Naive thymus-derived CD4-positive, alpha-beta T cell (primary cell): Measurements from ENCODE around the gene TRIO. TPM values are rescaled to one million over a fixed set of nuclear protein-coding genes. Genes with fewer than 3 reads are reported as not detected.

Source experiments
- ATAC-seq: fragments of 150-1000 bp; cut with Tn5 transposase; 2 replicates; pipeline ENCODE4 v1.10.0; 2021; ENCODE audit warnings: mild to moderate bottlenecking, moderate library complexity
- CTCF ChIA-PET: fragments of 350-600 bp; sonication (Branson Sonifier 250); formaldehyde crosslinking; loops from one replicate; lab custom pipeline; 2021; ENCODE audit warnings: antibody characterized with exemption; lab: Charles Lee
- POLR2A ChIA-PET: fragments of 350-600 bp; sonication (Branson Sonifier 250); formaldehyde crosslinking; loops from one replicate; lab custom pipeline; 2021; ENCODE audit warnings: antibody characterized with exemption, inconsistent platforms; lab: Charles Lee
- DNase-seq, 9 donors: peaks; one replicate each; pipeline versions ENCODE4 v3.0.0 to v3.0.0-alpha.2; 2020 to 2022; ENCODE audit warnings: mixed read lengths in 1 of 9
- H3K27ac ChIP-seq: one replicate; pipeline ENCODE4 v1.7.0; 2013; ENCODE audit warnings: mild to moderate bottlenecking, low read depth, low read length, moderate library complexity
- H3K27me3 ChIP-seq, 2 donors: one replicate each; pipeline ENCODE4 v1.7.0; 2013; ENCODE audit warnings: low read length in 2 of 2, mild to moderate bottlenecking in 2 of 2, moderate library complexity in 2 of 2; ENCODE audit not compliant: control insufficient read depth in 2 of 2, insufficient read depth in 2 of 2
- H3K36me3 ChIP-seq, 3 experiments: 1 replicate in 2 of 3; 2 replicates in 1 of 3; pipeline ENCODE4 v1.7.0; 2013; ENCODE audit warnings: low read length in 3 of 3, mild to moderate bottlenecking in 3 of 3, moderate library complexity in 1 of 3; ENCODE audit not compliant: insufficient read depth in 3 of 3, control insufficient read depth in 2 of 3
- H3K4me1 ChIP-seq, 2 donors: one replicate each; pipeline ENCODE4 v1.7.0; 2013; ENCODE audit warnings: low read length in 2 of 2, mild to moderate bottlenecking in 2 of 2, moderate library complexity in 1 of 2; ENCODE audit not compliant: control insufficient read depth in 2 of 2, insufficient read depth in 2 of 2
- H3K4me3 ChIP-seq: 2 replicates; pipeline ENCODE4 v1.7.0; 2013; ENCODE audit warnings: mild to moderate bottlenecking, low read length
- H3K9me3 ChIP-seq, 3 experiments: 1 replicate in 2 of 3; 2 replicates in 1 of 3; pipeline ENCODE4 v1.7.0; 2013; ENCODE audit warnings: low read length in 3 of 3; ENCODE audit not compliant: control insufficient read depth in 2 of 3
- H3K27ac Mint-ChIP-seq, 9 donors: one replicate each; pipeline ENCODE4 v1.8.0; 2020 to 2022; ENCODE audit warnings: mixed read lengths in 9 of 9, mild to moderate bottlenecking in 8 of 9, moderate library complexity in 5 of 9, inconsistent platforms in 2 of 9
- H3K27me3 Mint-ChIP-seq, 5 donors: one replicate each; pipeline ENCODE4 v1.8.0; 2021 to 2022; ENCODE audit warnings: mixed read lengths in 5 of 5, mild to moderate bottlenecking in 1 of 5
- H3K36me3 Mint-ChIP-seq, 5 donors: one replicate each; pipeline ENCODE4 v1.8.0; 2020 to 2022; ENCODE audit warnings: mixed read lengths in 5 of 5, mild to moderate bottlenecking in 3 of 5, inconsistent platforms in 1 of 5
- H3K4me1 Mint-ChIP-seq, 7 donors: one replicate each; pipeline ENCODE4 v1.8.0; 2020 to 2022; ENCODE audit warnings: mixed read lengths in 7 of 7, mild to moderate bottlenecking in 3 of 7, inconsistent platforms in 1 of 7
- H3K4me3 Mint-ChIP-seq, 10 donors: one replicate each; pipeline ENCODE4 v1.8.0; 2020 to 2022; ENCODE audit warnings: mild to moderate bottlenecking in 10 of 10, mixed read lengths in 10 of 10, moderate library complexity in 6 of 10, inconsistent platforms in 2 of 10
- H3K9me3 Mint-ChIP-seq, 11 donors: one replicate each; pipeline ENCODE4 v1.8.0; 2020 to 2022; ENCODE audit warnings: mixed read lengths in 11 of 11, mild to moderate bottlenecking in 4 of 11, inconsistent platforms in 1 of 11, moderate library complexity in 1 of 11
- intact Hi-C, 2 donors: fragments of 100-400 bp; cut with micrococcal nuclease; formaldehyde crosslinking; loops; one replicate each; pipeline ENCODE4 v1.15.1; 2023
- polyA plus RNA-seq, 2 donors: library from polyadenylated mRNA; unstranded; fragments of 300-500 nt; fragmentation: Illumina TruSeq; gene quantifications; one replicate each; pipeline ENCODE4 v1.2.3, GENCODE V29; 2021
- total RNA-seq, 6 experiments: library from RNA in 5 of 6; stranded (reverse) in 5 of 6; gene quantifications; 1 replicate in 5 of 6; 2 replicates in 1 of 6; pipeline ENCODE4 v1.2.3 and lab custom pipeline; 2021 to 2026

The TRIO gene
- total and polyA plus RNA-seq, 7 experiments from 2014 or later, result 0.16 to 45.9 (median 5.7) TPM

DNA sequence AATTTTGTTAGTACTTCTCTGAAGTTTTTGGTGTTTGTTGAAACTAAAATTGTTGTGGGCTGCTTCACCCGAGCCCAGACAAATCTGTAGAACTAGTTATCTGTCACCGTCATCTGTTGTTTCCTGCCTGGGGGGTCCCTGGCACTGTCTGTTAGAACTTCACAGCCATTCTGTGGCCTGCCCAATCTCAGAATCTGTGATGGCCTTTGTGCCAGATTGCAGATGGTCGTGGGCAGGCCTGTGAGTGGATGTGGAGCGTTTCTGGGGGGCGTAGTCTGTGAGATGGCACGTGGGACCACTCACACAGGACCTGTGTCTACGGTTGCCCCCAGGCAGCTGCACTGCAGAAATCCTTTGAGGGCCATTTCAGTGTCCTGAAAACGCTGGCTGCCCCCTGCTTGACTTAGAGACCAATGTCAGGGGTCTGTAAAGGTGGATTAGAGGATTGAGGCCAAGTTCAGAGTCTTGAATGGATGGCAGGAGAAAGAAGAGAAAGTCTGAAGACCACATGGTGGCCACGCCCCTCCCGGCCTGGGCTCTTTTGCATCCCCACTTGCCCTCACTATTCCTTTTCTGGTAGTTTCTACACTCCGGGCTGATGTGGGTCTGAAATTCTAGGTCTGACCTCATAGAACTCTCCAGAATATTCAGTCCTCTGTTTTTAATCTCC lies 38.3 kb downstream of the TRIO start:
- H3K4me3 Mint-ChIP-seq, result no peak overlapping the region
- no peaks in the 10 kb centered on the region for H3K9me3 Mint-ChIP-seq
- DNase-seq, result no peak
- peaks cover 0 to 6% (median 0%) of the 10 kb centered on the region in 5 donors for H3K27me3 Mint-ChIP-seq
- intact Hi-C loops, result no loop called here
- no peak overlapping the region for H3K27ac Mint-ChIP-seq
- H3K4me1 Mint-ChIP-seq, result peaks cover 0 to 1% (median 0%) of the 10 kb centered on the region in 7 donors
- H3K27ac ChIP-seq, result no peak overlapping the region
- H3K9me3 ChIP-seq, result no peaks in the 10 kb centered on the region
- no peaks in the 10 kb centered on the region for H3K36me3 ChIP-seq
- no peak for ATAC-seq
- ChIA-PET POLR2A (no interaction called here), CTCF (interaction anchor here (0.6 kb wide), 1 partner anchor 33 kb away, joined by 3 read pairs; no protein-coding TSS in a partner anchor)
- H3K4me3 ChIP-seq, result no peak overlapping the region
- H3K4me1 ChIP-seq, result no peaks in the 10 kb centered on the region
- no peaks in the 10 kb centered on the region for H3K36me3 Mint-ChIP-seq
- H3K27me3 ChIP-seq, result no peaks in the 10 kb centered on the region

- no peak overlapping the region for H3K4me3 Mint-ChIP-seq
- H3K27me3 ChIP-seq, result no peaks in the 10 kb centered on the region
- DNase-seq, result no peak
- no peaks in the 10 kb centered on the region for H3K36me3 Mint-ChIP-seq
- H3K4me1 Mint-ChIP-seq, result peaks cover 0 to 2% (median 0%) of the 10 kb centered on the region in 7 donors
- ChIA-PET POLR2A (no interaction called here), CTCF (no interaction called here)
- no peaks in the 10 kb centered on the region for H3K36me3 ChIP-seq
- no peak for ATAC-seq
- no peak overlapping the region for H3K27ac ChIP-seq
- no peak overlapping the region for H3K4me3 ChIP-seq
- peaks cover 0 to 6% (median 4%) of the 10 kb centered on the region in 5 donors for H3K27me3 Mint-ChIP-seq
- H3K4me1 ChIP-seq, result no peaks in the 10 kb centered on the region
- no peaks in the 10 kb centered on the region for H3K9me3 ChIP-seq
- intact Hi-C loops, result no loop called here
- no peak overlapping the region for H3K27ac Mint-ChIP-seq
- H3K9me3 Mint-ChIP-seq, result no peaks in the 10 kb centered on the region
Observed at GRCh38 chr5:14182761-14183160, 39.6 kb downstream of the TRIO start.

DNA sequence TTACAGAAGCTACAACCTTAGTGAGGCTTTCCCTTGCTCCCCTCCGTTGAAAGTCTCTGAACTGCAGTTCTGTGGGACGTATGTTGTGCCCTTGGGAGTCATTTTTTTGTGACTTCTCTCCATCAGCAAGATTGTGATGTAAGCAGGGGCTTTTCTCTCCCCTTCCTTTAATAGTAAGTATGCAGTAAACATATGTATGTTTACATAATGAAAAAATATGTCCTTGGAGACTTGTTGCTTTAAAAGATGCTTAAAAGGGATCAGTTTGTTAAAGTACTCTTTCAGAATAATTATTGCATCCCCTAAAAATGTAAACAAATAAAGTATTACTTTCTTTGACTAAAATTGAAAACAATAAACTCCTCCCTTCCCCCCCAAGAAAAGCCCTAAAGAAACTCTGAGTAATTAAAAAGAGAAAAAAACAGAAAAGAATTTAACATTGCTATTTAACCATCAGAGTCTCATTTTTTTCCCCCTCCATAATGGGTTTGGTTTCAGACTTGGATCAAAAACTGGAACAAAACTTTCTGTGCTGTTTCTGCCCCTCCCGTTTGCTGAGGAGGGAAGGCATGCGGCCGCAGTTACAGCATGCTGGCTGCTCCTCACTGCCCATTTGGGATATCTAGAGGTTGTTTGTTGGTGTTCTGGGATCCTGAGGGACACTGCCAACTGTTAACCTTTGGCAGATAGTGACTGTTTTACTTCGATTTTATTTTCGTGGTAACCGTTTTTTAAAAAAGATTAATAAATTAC lies 40.2 kb downstream of the TRIO start:
- no peaks in the 10 kb centered on the region for H3K9me3 ChIP-seq
- H3K4me3 ChIP-seq, result no peak overlapping the region
- POLR2A ChIA-PET, result no interaction called here
- H3K4me1 Mint-ChIP-seq, result peaks cover 0 to 2% (median 0%) of the 10 kb centered on the region in 7 donors
- CTCF ChIA-PET, result no interaction called here
- DNase-seq (no peak), ATAC-seq (no peak)
- no peaks in the 10 kb centered on the region for H3K4me1 ChIP-seq
- H3K36me3 ChIP-seq, result no peaks in the 10 kb centered on the region
- H3K27ac ChIP-seq, result no peak overlapping the region
- H3K4me3 Mint-ChIP-seq, result no peak overlapping the region
- no peak overlapping the region for H3K27ac Mint-ChIP-seq
- intact Hi-C loops, result no loop called here
- H3K9me3 Mint-ChIP-seq, result no peaks in the 10 kb centered on the region
- H3K27me3 Mint-ChIP-seq, result peaks cover 0 to 6% (median 4%) of the 10 kb centered on the region in 5 donors
- no peaks in the 10 kb centered on the region for H3K27me3 ChIP-seq
- no peaks in the 10 kb centered on the region for H3K36me3 Mint-ChIP-seq

- Mint-ChIP-seq H3K27me3 (peaks cover 0 to 8% (median 4%) of the 10 kb centered on the region in 5 donors), H3K36me3 (no peaks in the 10 kb centered on the region), H3K4me1 (peaks cover 0 to 2% (median 0%) of the 10 kb centered on the region in 7 donors), H3K27ac (no peak overlapping the region), H3K4me3 (no peak overlapping the region), H3K9me3 (no peaks in the 10 kb centered on the region)
- ChIA-PET POLR2A (no interaction called here), CTCF (no interaction called here)
- Histone ChIP-seq H3K27me3 (no peaks in the 10 kb centered on the region), H3K36me3 (no peaks in the 10 kb centered on the region), H3K27ac (no peak overlapping the region), H3K9me3 (no peaks in the 10 kb centered on the region), H3K4me3 (no peak overlapping the region), H3K4me1 (no peaks in the 10 kb centered on the region)
- intact Hi-C loops, result no loop called here
- ATAC-seq (no peak), DNase-seq (no peak)
Observed at GRCh38 chr5:14184082-14184481, 40.9 kb downstream of the TRIO start.

- Histone ChIP-seq H3K27ac (no peak overlapping the region), H3K4me3 (no peak overlapping the region), H3K4me1 (no peaks in the 10 kb centered on the region), H3K9me3 (no peaks in the 10 kb centered on the region), H3K36me3 (no peaks in the 10 kb centered on the region), H3K27me3 (no peaks in the 10 kb centered on the region)
- ChIA-PET CTCF (no interaction called here), POLR2A (no interaction called here)
- H3K36me3 Mint-ChIP-seq, result no peaks in the 10 kb centered on the region
- peaks cover 0 to 15% (median 6%) of the 10 kb centered on the region in 5 donors for H3K27me3 Mint-ChIP-seq
- ATAC-seq, result no peak
- DNase-seq, result no peak
- intact Hi-C loops, result no loop called here
- no peak overlapping the region for H3K27ac Mint-ChIP-seq
- no peaks in the 10 kb centered on the region for H3K9me3 Mint-ChIP-seq
- H3K4me3 Mint-ChIP-seq, result no peak overlapping the region
- H3K4me1 Mint-ChIP-seq, result peaks cover 0 to 2% (median 0%) of the 10 kb centered on the region in 7 donors
Observed at GRCh38 chr5:14184725-14185124, 41.6 kb downstream of the TRIO start.

DNA sequence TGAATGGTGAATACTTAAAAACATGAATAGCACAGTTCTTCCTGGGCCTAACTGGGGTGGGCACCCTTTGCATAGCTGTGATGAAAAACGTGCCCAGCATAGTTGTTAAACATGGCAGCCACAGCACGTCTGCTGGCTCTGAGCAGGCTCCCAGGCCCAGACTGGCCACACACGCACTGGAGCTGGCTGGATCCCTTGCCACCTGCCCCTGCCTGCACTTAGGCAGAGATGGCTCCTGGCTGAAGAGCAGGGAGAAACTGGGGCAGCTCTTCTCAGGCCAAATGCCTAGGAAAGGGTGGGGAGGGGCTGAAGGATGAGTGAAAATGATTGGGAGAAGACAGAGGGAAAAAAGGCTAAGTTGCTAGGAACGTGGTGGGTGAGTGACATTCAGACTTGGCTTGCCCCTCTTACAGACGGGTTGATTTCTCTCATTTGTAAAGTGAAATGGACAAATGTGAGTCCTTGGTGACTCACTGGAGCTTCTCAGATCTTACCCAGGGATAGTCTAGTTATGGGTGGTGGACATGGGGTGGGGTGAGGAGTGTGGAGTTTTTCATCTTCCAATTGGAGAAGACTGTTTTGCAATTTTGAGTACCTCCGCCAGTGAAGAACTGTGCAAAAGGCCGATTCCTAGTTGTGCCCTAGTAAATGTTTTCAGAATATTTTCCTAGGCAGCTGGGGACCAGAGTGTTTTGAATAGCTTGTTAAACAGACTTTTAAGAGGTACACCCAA lies 42.4 kb downstream of the TRIO start:
- H3K27ac ChIP-seq, result no peak overlapping the region
- ChIA-PET POLR2A (no interaction called here), CTCF (no interaction called here)
- H3K4me3 Mint-ChIP-seq, result no peak overlapping the region
- H3K4me1 ChIP-seq, result no peaks in the 10 kb centered on the region
- H3K27me3 ChIP-seq, result no peaks in the 10 kb centered on the region
- no peaks in the 10 kb centered on the region for H3K36me3 ChIP-seq
- H3K27me3 Mint-ChIP-seq, result peaks cover 0 to 20% (median 6%) of the 10 kb centered on the region in 5 donors
- H3K27ac Mint-ChIP-seq, result no peak overlapping the region
- no peak for ATAC-seq
- no peaks in the 10 kb centered on the region for H3K9me3 ChIP-seq
- no peaks in the 10 kb centered on the region for H3K9me3 Mint-ChIP-seq
- H3K4me1 Mint-ChIP-seq, result peaks cover 0 to 5% (median 0%) of the 10 kb centered on the region in 7 donors
- no peak overlapping the region for H3K4me3 ChIP-seq
- H3K36me3 Mint-ChIP-seq, result no peaks in the 10 kb centered on the region
- intact Hi-C loops, result no loop called here
- DNase-seq, result no peak
